Nephron progenitor cell (in vitro differentiated cells): Measurements from ENCODE around the gene TIMM10.

ENCODE experiments used
- DNase-seq: peaks from one replicate; pipeline ENCODE4 v3.0.0; 2021
- H3K27ac Mint-ChIP-seq: 2 replicates; pipeline ENCODE4 v1.8.0; 2021; ENCODE audit warnings: mild to moderate bottlenecking, moderate library complexity, mixed read lengths
- H3K27me3 Mint-ChIP-seq: 2 replicates; pipeline ENCODE4 v1.8.0; 2021; ENCODE audit warnings: mild to moderate bottlenecking, low read depth, mixed read lengths; ENCODE audit not compliant: poor library complexity
- H3K36me3 Mint-ChIP-seq: 2 replicates; pipeline ENCODE4 v1.8.0; 2021; ENCODE audit warnings: low read depth, mixed read lengths
- H3K4me1 Mint-ChIP-seq: 2 replicates; pipeline ENCODE4 v1.8.0; 2021; ENCODE audit warnings: mixed read lengths
- H3K4me3 Mint-ChIP-seq: 2 replicates; pipeline ENCODE4 v1.8.0; 2021; ENCODE audit warnings: mild to moderate bottlenecking, moderate library complexity, mixed read lengths
- H3K9me3 Mint-ChIP-seq: 2 replicates; pipeline ENCODE4 v1.8.0; 2021; ENCODE audit warnings: mild to moderate bottlenecking, moderate library complexity, mixed read lengths
- CTCF ChIP-seq: fragments of 200-600 bp; sonication (generic); IDR thresholded peaks from 2 replicates; pipeline ENCODE4 v1.5.0; 2021; ENCODE audit warnings: antibody characterized with exemption

Gene TIMM10

GRCh38 chr11:57530596-57531507 is at the start of gene TIMM10:
TIMM10 (minus strand) TSS chr11:57530754; CDS start chr11:57530189, 565 bp downstream.
- DNase-seq = peak; percentile 88
- Mint-ChIP-seq H3K36me3 (peaks cover 15% of the 10 kb centered on the region), H3K27ac (peak within 1 kb of the TSS; percentile 87), H3K4me3 (peak within 1 kb of the TSS; percentile 95), H3K27me3 (peaks cover 38% of the 10 kb centered on the region), H3K4me1 (peaks cover 38% of the 10 kb centered on the region), H3K9me3 (no peaks in the 10 kb centered on the region)
- TF ChIP-seq CTCF = no peak

- Mint-ChIP-seq H3K4me1 (peaks cover 32% of the 10 kb centered on the region), H3K27ac (no peak overlapping the region), H3K4me3 (no peak overlapping the region), H3K9me3 (peaks cover 4% of the 10 kb centered on the region), H3K27me3 (peaks cover 7% of the 10 kb centered on the region), H3K36me3 (no peaks in the 10 kb centered on the region)
- no peak for TF ChIP-seq CTCF
- DNase-seq = no peak
These were observed 43.5 kb upstream of the TIMM10 start for GRCh38 chr11:57574061-57574460.

GRCh38 chr11:57571606-57572005 is 41.1 kb upstream of the TIMM10 start:
- Mint-ChIP-seq H3K4me1 (peaks cover 50% of the 10 kb centered on the region), H3K27me3 (peaks cover 4% of the 10 kb centered on the region)

GRCh38 chr11:57568330-57568766 is 37.8 kb upstream of the TIMM10 start:
- peaks cover 61% of the 10 kb centered on the region for H3K4me1 Mint-ChIP-seq
- H3K27me3 Mint-ChIP-seq = peaks cover 4% of the 10 kb centered on the region
- peak overlapping the region; percentile 92 for H3K27ac Mint-ChIP-seq
- no peaks in the 10 kb centered on the region for H3K9me3 Mint-ChIP-seq
- H3K36me3 Mint-ChIP-seq = peaks cover 17% of the 10 kb centered on the region
- peak; percentile 90 for DNase-seq
- TF ChIP-seq CTCF = peak; percentile 94
- peak overlapping the region; percentile 96 for H3K4me3 Mint-ChIP-seq

More at GRCh38 chr11:57571606-57572005, 41.1 kb upstream of the TIMM10 start:
- no peak for TF ChIP-seq CTCF
- no peaks in the 10 kb centered on the region for H3K36me3 Mint-ChIP-seq
- H3K9me3 Mint-ChIP-seq = peaks cover 4% of the 10 kb centered on the region
- DNase-seq = no peak
- H3K27ac Mint-ChIP-seq = peak overlapping the region; percentile 75
- no peak overlapping the region for H3K4me3 Mint-ChIP-seq

GRCh38 chr11:57567515-57568329 is 37.2 kb upstream of the TIMM10 start, which contains the start of gene UBE2L6:
UBE2L6 (minus strand) TSS chr11:57567672; CDS start chr11:57567611, 61 bp downstream.
- Mint-ChIP-seq H3K27me3 (peaks cover 4% of the 10 kb centered on the region), H3K9me3 (no peaks in the 10 kb centered on the region), H3K4me1 (peaks cover 61% of the 10 kb centered on the region), H3K4me3 (peak within 1 kb of the TSS; percentile 96), H3K27ac (peak within 1 kb of the TSS; percentile 92), H3K36me3 (peaks cover 20% of the 10 kb centered on the region)
- TF ChIP-seq CTCF = no peak
- DNase-seq = peak; percentile 71
